Right cardiac atrium (tissue), 5 donors: ENCODE results near the gene LIF. TPM values are rescaled to one million over a fixed set of nuclear protein-coding genes. Genes with fewer than 3 reads are reported as not detected.

Source experiments
- ATAC-seq, 2 donors: fragments of 200-7000 bp; cut with Tn5 transposase; one replicate each; pipeline versions ENCODE4 v1.8.0 to v1.9.1; 2020; ENCODE audit warnings: moderate library complexity in 2 of 2, mild to moderate bottlenecking in 1 of 2
- DNase-seq, 3 donors: peaks; one replicate each; pipeline ENCODE4 v3.0.0-alpha.2; 2020
- H3K27ac ChIP-seq: one replicate; pipeline ENCODE4 v1.5.1; 2013; ENCODE audit warnings: mild to moderate bottlenecking, low read length, control low read depth, moderate library complexity
- H3K27me3 ChIP-seq: one replicate; pipeline ENCODE4 v1.6.1; 2013; ENCODE audit not compliant: control insufficient read depth, insufficient read depth
- H3K4me1 ChIP-seq: one replicate; pipeline ENCODE4 v1.6.1; 2013; ENCODE audit warnings: low read length; ENCODE audit not compliant: control insufficient read depth, insufficient read depth
- H3K4me3 ChIP-seq: one replicate; pipeline ENCODE4 v1.5.1; 2013; ENCODE audit warnings: low read length, control low read depth
- H3K9me3 ChIP-seq: one replicate; pipeline ENCODE4 v1.6.1; 2013; ENCODE audit warnings: low read length; ENCODE audit not compliant: control insufficient read depth
- WGBS: extraction: QIAGEN DNeasy Blood & Tissue Kit; methylation state at CpG from one replicate; pipeline ENCODE4 v1.1.7; 2013; 5-methylcytosine and 5-hydroxymethylcytosine counted together
- intact Hi-C, 4 donors: fragments of 100-400 bp; cut with DNase I; formaldehyde crosslinking; loops; one replicate each; pipeline versions ENCODE4 v1.11.0 to v1.14.0; 2022 to 2023
- polyA plus RNA-seq: library from polyadenylated mRNA; stranded (reverse); fragments of 200-250 nt; gene quantifications from one replicate; pipeline ENCODE4 v1.2.3, GENCODE V29; 2013
- total RNA-seq, 4 donors: library from RNA; stranded (reverse); fragmentation: NEBNext Ultra II Directional; extraction: Animal tissue kit (Norgen Biotek cat#: 25700); gene quantifications; one replicate each; pipeline ENCODE4 v1.2.1, GENCODE V29; 2021
- donor health status: healthy with polysubstance abuse.
- donor health status: DM: no; HTN: yes; CAD: no.
- donor health status: DM: no; HTN: no; CAD: no.
- donor health status: DM: no; HTN: yes; CAD: no; lungs with severe emphysema.
- donor health status: DM: yes; HTN: yes; CAD: no.

Gene LIF
- total and polyA plus RNA-seq, 5 donors = 0.09 to 3.7 (median 0.54) TPM

DNA sequence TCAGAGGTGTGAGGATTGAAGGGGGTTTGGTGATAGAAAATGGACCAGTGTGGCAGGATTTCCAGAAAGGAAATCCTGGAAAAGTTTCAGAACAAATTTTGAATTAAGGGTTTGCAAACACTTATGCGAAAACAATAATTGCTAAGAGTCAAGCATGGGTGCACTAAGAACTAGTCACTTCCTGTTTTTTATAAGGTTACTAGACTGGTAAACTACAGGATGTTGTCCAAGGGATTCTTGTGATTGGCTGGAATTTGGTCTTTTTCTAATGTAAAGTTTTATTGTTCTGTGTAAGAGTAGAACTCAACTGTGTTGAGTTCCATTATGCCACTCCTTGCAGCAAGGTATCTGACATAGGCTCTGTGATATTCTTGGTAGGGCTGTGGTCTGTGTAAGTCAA, 54.1 kb downstream of the LIF start:
- no peak for DNase-seq
- 79% methylated on average over 1 of the region's 1 CpG for WGBS
- intact Hi-C loops = no loop called here
- no peaks in the 10 kb centered on the region for H3K9me3 ChIP-seq
- H3K27ac ChIP-seq = no peak overlapping the region
- H3K4me1 ChIP-seq = peaks cover 8% of the 10 kb centered on the region
- ATAC-seq = no peak
- H3K4me3 ChIP-seq = no peak overlapping the region
- no peaks in the 10 kb centered on the region for H3K27me3 ChIP-seq

- H3K4me1 ChIP-seq = peaks cover 5% of the 10 kb centered on the region
- H3K27me3 ChIP-seq = no peaks in the 10 kb centered on the region
- H3K9me3 ChIP-seq = no peaks in the 10 kb centered on the region
- no peak for DNase-seq
- no peak overlapping the region for H3K4me3 ChIP-seq
- H3K27ac ChIP-seq = no peak overlapping the region
- 80% methylated on average over 3 of the region's 3 CpGs for WGBS
- no peak for ATAC-seq
- intact Hi-C loops = no loop called here
Observed at GRCh38 chr22:30191040-30191701, 55.4 kb downstream of the LIF start.

DNA sequence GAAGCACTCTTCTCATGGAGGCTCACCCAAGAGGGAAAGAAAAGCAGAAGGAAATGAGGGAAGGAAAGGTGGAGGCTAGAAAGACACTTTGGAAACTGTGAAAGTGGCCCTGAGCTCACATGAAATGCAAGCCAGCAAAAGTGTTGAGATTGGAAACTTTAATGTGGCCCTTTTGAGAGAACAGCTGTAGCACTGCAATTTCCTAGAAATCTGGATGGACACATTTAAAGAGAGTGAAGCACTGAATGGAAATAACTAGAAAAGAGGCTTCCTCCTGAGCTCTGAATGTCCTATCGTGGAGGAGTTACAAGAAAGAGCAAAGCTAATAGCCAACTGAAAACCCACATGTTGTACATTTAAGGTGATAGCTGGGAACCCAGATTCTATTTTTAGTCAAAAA, 56.0 kb downstream of the LIF start:
- ATAC-seq (no peak), DNase-seq (no peak)
- no peak overlapping the region for H3K27ac ChIP-seq
- intact Hi-C loops = no loop called here
- no peaks in the 10 kb centered on the region for H3K27me3 ChIP-seq
- 70% methylated on average over 1 of the region's 1 CpG for WGBS
- peaks cover 2% of the 10 kb centered on the region for H3K4me1 ChIP-seq
- no peak overlapping the region for H3K4me3 ChIP-seq
- H3K9me3 ChIP-seq = no peaks in the 10 kb centered on the region

Other genes with a start within 250 kb of the LIF start
- not detected for gene HORMAD2, start 166.3 kb downstream of the LIF start, total RNA-seq
- not detected for gene HORMAD2, start 166.3 kb downstream of the LIF start, polyA plus RNA-seq
- 1 to 10 TPM in 1 of 4 donors, under 1 TPM in 3; 0.17 to 1.5 (median 0.26) TPM for gene OSM, start 20.1 kb upstream of the LIF start, total RNA-seq
- 0.81 TPM for gene OSM, start 20.1 kb upstream of the LIF start, polyA plus RNA-seq
- gene CASTOR1, start 42.7 kb upstream of the LIF start, total RNA-seq = 1 to 10 TPM; 7.0 to 9.0 (median 7.4) TPM
- 6.4 TPM for gene CASTOR1, start 42.7 kb upstream of the LIF start, polyA plus RNA-seq
- gene TBC1D10A, start 80.2 kb upstream of the LIF start, total RNA-seq = 1 to 10 TPM; 5.6 to 9.1 (median 8.5) TPM
- 5.4 TPM for gene TBC1D10A, start 80.2 kb upstream of the LIF start, polyA plus RNA-seq
- 100 to 1,000 TPM; 105 to 110 (median 108) TPM for gene SF3A1, start 110.1 kb upstream of the LIF start, total RNA-seq
- gene SF3A1, start 110.1 kb upstream of the LIF start, polyA plus RNA-seq = 16.2 TPM
- 1 to 10 TPM in 3 of 4 donors, under 1 TPM in 1; 0.47 to 2.1 (median 1.4) TPM for gene CCDC157, start 110.2 kb upstream of the LIF start, total RNA-seq
- 0.66 TPM for gene CCDC157, start 110.2 kb upstream of the LIF start, polyA plus RNA-seq
- gene RNF215, start 140.7 kb upstream of the LIF start, total RNA-seq = 10 to 100 TPM in 3 of 4 donors, 1 to 10 TPM in 1; 8.7 to 17.0 (median 12.7) TPM
- gene RNF215, start 140.7 kb upstream of the LIF start, polyA plus RNA-seq = 5.7 TPM
- 1 to 10 TPM; 2.0 to 5.5 (median 3.5) TPM for gene SEC14L2, start 150.3 kb upstream of the LIF start, total RNA-seq
- 1.6 TPM for gene SEC14L2, start 150.3 kb upstream of the LIF start, polyA plus RNA-seq
- 10 to 100 TPM; 15.5 to 29.3 (median 18.6) TPM for gene MTFP1, start 179.0 kb upstream of the LIF start, total RNA-seq
- 38.9 TPM for gene MTFP1, start 179.0 kb upstream of the LIF start, polyA plus RNA-seq
- not detected for gene SEC14L3, start 225.3 kb upstream of the LIF start, total RNA-seq
- gene SEC14L3, start 225.3 kb upstream of the LIF start, polyA plus RNA-seq = not detected